Tibial artery (tissue), 4 donors: ENCODE measurements around the gene TRPV5.

Source experiments
- DNase-seq, 2 donors: peaks; one replicate each; pipeline ENCODE4 v3.0.0-alpha.2; 2019
- H3K27ac ChIP-seq, 2 donors: fragments of 200-600 bp; sonication (generic) in 1 of 2; 1 replicate in 1 of 2; 2 replicates in 1 of 2; pipeline ENCODE4 v1.5.1; 2018 to 2019; ENCODE audit warnings: mild to moderate bottlenecking in 1 of 2
- H3K27me3 ChIP-seq, 2 donors: fragments of 200-600 bp; sonication (generic) in 1 of 2; one replicate each; pipeline versions ENCODE4 v1.5.1 to v1.6.0; 2016 to 2019
- H3K36me3 ChIP-seq, 3 donors: fragments of 200-600 bp; sonication (generic) in 2 of 3; one replicate each; pipeline ENCODE4 v1.5.1; 2016 to 2019; ENCODE audit warnings: mild to moderate bottlenecking in 2 of 3
- H3K4me1 ChIP-seq, 4 donors: fragments of 200-600 bp; sonication (generic) in 2 of 4; 1 replicate in 3 of 4; 2 replicates in 1 of 4; pipeline ENCODE4 v1.5.1; 2016 to 2019
- H3K4me3 ChIP-seq, 2 donors: fragments of 200-600 bp; sonication (generic) in 1 of 2; 1 replicate in 1 of 2; 2 replicates in 1 of 2; pipeline ENCODE4 v1.5.1; 2018 to 2019; ENCODE audit warnings: mild to moderate bottlenecking in 2 of 2
- H3K9me3 ChIP-seq, 3 donors: fragments of 200-600 bp; sonication (generic) in 1 of 3; one replicate each; pipeline ENCODE4 v1.5.1; 2016 to 2019
- CTCF ChIP-seq, 2 experiments: fragments of 200-600 bp in 1 of 2; fragments of 450-650 bp in 1 of 2; IDR thresholded peaks; one replicate each; pipeline ENCODE4 v1.5.1; 2017 to 2019; ENCODE audit warnings: antibody characterized with exemption in 2 of 2, mild to moderate bottlenecking in 1 of 2, moderate library complexity in 1 of 2
- intact Hi-C: fragments of 100-400 bp; cut with DNase I; formaldehyde crosslinking; loops from one replicate; pipeline ENCODE4 v1.15.0; 2023; ENCODE audit warnings: low total_unique reads

TRPV5 gene

GRCh38 chr7:142963993-142964392 is 30.4 kb upstream of the TRPV5 start:
- Histone ChIP-seq H3K27me3 (no peaks in the 10 kb centered on the region), H3K36me3 (no peaks in the 10 kb centered on the region), H3K4me3 (no peak overlapping the region), H3K27ac (no peak overlapping the region), H3K9me3 (no peaks in the 10 kb centered on the region), H3K4me1 (no peaks in the 10 kb centered on the region)
- intact Hi-C loops, result no loop called here
- DNase-seq, result no peak
- TF ChIP-seq CTCF (IDR thresholded peaks at IDR 0.05), result no peak

GRCh38 chr7:142962991-142963390 is 29.4 kb upstream of the TRPV5 start:
- DNase-seq, result no peak
- Histone ChIP-seq H3K27ac (no peak overlapping the region), H3K27me3 (no peaks in the 10 kb centered on the region), H3K9me3 (no peaks in the 10 kb centered on the region), H3K4me1 (no peaks in the 10 kb centered on the region), H3K4me3 (no peak overlapping the region), H3K36me3 (no peaks in the 10 kb centered on the region)
- TF ChIP-seq CTCF (IDR thresholded peaks at IDR 0.05), result no peak
- intact Hi-C loops, result no loop called here

- H3K4me1 ChIP-seq, result no peaks in the 10 kb centered on the region
- TF ChIP-seq CTCF (IDR thresholded peaks at IDR 0.05), result no peak
- H3K9me3 ChIP-seq, result no peaks in the 10 kb centered on the region
- no peak within 1 kb of the TSS for H3K4me3 ChIP-seq
- intact Hi-C loops, result no loop called here
- no peaks in the 10 kb centered on the region for H3K27me3 ChIP-seq
- no peak within 1 kb of the TSS for H3K27ac ChIP-seq
- H3K36me3 ChIP-seq, result no peaks in the 10 kb centered on the region
- no peak for DNase-seq
These were observed 28.7 kb upstream of the TRPV5 start, which contains the start of gene KEL for GRCh38 chr7:142961973-142962926. KEL (minus strand) TSS chr7:142962363; CDS start chr7:142962206, 157 bp downstream.

GRCh38 chr7:142961595-142961972 is 28.0 kb upstream of the TRPV5 start:
- no peak for DNase-seq
- no peaks in the 10 kb centered on the region for H3K27me3 ChIP-seq
- H3K4me1 ChIP-seq, result no peaks in the 10 kb centered on the region
- no peak overlapping the region for H3K27ac ChIP-seq
- no peaks in the 10 kb centered on the region for H3K9me3 ChIP-seq
- H3K36me3 ChIP-seq, result no peaks in the 10 kb centered on the region
- TF ChIP-seq CTCF (IDR thresholded peaks at IDR 0.05), result no peak
- H3K4me3 ChIP-seq, result no peak overlapping the region
- intact Hi-C loops, result no loop called here

- H3K4me3 ChIP-seq, result no peak overlapping the region
- no peak for TF ChIP-seq CTCF (IDR thresholded peaks at IDR 0.05)
- no peaks in the 10 kb centered on the region for H3K4me1 ChIP-seq
- no peak overlapping the region for H3K27ac ChIP-seq
- no peaks in the 10 kb centered on the region for H3K27me3 ChIP-seq
- H3K36me3 ChIP-seq, result no peaks in the 10 kb centered on the region
- no peaks in the 10 kb centered on the region for H3K9me3 ChIP-seq
- intact Hi-C loops, result no loop called here
- no peak for DNase-seq
These were observed 27.5 kb upstream of the TRPV5 start for GRCh38 chr7:142960955-142961512.
